Measurements from ENCODE around the gene TOP3B.

Gene TOP3B, protein sequence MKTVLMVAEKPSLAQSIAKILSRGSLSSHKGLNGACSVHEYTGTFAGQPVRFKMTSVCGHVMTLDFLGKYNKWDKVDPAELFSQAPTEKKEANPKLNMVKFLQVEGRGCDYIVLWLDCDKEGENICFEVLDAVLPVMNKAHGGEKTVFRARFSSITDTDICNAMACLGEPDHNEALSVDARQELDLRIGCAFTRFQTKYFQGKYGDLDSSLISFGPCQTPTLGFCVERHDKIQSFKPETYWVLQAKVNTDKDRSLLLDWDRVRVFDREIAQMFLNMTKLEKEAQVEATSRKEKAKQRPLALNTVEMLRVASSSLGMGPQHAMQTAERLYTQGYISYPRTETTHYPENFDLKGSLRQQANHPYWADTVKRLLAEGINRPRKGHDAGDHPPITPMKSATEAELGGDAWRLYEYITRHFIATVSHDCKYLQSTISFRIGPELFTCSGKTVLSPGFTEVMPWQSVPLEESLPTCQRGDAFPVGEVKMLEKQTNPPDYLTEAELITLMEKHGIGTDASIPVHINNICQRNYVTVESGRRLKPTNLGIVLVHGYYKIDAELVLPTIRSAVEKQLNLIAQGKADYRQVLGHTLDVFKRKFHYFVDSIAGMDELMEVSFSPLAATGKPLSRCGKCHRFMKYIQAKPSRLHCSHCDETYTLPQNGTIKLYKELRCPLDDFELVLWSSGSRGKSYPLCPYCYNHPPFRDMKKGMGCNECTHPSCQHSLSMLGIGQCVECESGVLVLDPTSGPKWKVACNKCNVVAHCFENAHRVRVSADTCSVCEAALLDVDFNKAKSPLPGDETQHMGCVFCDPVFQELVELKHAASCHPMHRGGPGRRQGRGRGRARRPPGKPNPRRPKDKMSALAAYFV

DNA sequence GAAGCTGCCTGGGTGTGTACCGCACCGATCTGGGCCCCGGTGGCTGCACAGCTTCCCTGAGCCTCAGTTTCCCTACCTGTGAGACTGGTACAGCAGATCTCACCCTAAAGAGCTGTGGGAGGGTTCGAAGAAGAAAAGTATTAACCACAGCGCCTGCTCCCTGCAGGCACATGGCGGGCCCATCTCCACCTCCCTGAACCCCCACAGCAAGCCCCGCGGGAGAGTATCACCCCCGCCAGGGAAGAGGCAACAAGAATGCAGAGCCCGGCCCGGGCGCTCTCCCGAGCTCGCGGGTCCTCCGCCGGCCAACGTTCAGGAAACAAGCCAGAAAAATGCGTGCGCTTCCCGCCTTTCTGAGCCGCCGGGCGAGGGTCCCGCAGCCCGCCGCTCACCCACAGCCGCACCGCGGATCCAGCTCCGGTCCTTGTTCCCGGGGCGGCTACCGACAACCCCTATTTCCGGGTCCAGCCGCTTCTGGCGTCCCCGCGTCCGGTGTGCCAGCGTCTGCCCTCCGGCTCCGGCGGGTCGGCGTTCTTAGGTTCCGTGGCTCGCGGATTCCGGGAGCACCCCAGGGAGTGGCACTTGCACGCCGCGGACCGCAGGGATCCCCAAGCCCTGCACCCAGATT is at the start of gene TOP3B:
TOP3B (minus strand) TSS at position 450 of the 628 bp plus-strand sequence. CDS start 7,078 bp downstream, outside the sequence.
- DNase-seq = peak; percentile 28

DNA sequence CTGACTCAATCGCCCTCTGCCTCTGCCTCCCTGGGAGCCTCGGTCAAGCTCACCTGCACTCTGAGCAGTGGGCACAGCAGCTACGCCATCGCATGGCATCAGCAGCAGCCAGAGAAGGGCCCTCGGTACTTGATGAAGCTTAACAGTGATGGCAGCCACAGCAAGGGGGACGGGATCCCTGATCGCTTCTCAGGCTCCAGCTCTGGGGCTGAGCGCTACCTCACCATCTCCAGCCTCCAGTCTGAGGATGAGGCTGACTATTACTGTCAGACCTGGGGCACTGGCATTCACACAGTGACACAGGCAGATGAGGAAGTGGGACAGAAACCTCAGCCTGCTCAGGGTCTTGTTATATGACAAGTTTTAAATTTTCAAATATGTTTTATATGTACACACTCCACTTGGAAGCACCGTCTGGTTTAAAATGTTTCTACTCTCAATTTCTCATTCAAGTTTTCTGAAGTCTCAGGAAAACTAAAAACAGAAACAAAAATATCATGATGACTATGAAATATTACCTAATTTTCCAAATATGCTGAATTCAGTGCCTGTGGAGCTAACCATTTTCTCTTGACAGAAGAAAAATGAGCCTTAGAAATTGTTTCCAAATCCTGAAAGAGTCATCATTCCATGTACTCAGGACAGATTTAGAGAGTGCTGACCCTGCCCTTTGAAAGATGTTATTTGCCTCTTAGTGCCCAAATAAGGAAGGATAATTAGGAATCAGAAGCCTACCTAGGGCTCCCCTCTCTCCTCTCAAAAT is 48.8 kb upstream of the TOP3B start:
- DNase-seq = no peak

DNA sequence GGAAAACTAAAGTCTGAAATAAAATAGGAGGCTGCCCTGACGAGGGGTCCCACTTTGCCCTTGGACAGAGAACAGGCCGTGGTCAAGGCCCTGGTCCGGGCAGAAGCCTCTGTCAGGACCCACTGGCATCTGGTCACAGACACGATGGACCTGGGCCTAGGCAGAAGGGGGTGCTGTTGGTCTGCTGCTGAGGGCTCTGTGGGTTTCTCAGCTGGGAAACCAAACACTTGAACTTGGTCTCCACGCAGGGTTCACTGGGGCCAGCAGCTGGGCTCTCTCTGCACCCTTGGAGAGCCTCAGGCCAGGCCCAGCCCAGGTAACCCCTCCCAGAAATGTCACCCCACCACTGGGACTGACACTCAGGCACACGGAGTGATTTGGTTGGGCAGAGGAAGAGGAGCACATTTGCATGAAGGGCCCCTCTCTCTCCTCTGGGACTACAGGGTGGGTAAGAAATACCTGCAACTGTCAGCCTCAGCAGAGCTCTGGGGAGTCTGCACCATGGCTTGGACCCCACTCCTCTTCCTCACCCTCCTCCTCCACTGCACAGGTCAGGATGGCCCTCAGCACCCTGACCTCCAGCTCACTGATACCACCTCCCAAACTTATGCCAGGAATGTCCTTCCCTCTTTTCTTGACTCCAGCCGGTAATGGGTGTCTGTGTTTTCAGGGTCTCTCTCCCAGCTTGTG is 48.1 kb upstream of the TOP3B start:
- DNase-seq = no peak

DNA sequence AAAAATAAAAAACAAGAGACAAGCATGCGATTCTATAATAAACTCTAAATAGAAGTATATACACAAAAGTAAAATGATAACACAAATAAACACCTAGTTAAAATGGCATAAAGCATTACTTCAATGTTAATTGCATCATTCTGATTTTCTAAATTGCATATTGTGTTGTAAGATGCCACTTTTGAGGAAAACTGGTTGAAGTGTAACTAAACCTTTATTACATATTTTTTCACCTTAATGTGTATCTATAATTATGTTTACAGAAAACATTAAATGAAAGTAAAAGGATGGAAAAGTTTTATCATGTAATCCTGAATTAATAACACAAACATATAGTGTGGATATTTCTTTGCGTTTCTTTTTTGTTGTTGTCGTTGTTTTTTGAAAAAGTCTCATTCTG is 45.4 kb upstream of the TOP3B start:
- DNase-seq = no peak

DNA sequence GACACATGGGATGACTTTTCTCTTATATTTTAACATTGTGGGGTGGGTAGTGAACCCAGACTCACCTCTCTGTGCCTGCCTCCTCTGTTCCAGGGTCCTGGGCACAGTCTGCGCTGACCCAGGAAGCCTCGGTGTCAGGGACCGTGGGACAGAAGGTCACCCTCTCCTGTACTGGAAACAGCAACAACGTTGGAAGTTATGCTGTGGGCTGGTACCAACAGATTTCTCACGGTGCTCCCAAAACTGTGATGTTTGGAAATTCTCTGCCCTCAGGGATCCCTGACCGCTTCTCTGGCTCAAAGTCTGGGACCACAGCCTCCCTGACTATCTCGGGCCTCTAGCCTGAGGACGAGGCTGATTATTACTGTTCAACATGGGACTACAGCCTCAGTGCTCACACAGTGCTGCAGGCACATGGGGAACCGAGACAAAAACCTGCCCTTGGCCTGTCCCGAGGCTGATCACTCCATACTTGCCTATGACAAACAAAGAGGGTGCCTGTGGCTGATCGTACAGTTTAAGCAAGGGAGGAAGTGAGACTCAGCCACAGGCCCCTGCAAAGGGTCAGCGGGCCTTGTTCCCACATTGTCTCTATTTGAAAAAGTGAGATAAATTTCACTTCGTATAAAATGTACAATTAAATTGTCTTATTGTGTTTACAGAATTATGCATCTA is 43.7 kb upstream of the TOP3B start:
- no peak for DNase-seq

DNA sequence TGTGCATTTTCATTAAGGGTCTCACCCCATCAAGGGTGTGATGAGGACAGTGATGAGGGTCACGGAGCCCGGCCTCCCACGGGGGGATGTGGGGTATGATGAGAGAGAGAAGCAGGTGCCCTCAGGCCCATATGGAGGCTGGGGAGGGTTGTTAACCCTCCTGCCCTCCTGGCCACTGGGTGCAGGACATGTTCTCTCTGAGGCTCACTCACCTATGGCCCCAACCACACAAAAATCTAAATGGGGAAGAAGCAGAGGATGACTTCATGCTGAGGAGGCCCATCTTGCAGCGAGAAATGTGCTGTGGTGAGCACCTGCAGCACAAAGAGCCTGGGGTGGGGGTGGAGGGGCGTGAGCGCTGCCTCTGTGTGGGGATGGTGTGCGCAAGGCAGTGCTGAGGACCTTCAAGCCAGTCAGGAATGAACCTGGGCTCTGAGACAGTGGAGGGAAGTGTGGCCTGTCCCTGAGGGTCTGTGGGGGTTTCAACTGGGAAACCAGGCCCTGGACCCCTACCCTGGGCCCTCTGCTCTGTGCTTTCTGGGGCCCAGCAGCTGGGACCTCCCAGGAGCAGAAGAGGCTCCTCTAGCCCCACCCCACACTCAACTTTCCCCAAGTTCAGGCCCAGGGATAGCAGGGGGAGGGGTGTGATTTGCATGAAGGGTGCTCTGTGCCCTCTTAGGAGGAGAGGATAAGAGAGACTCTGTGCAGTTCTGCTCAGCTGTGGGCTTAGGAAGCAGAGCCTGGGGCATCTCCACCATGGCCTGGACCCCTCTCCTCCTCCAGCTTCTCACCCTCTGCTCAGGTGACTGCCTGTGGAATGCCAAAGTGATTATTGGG is 43.0 kb upstream of the TOP3B start:
- no peak for DNase-seq

DNA sequence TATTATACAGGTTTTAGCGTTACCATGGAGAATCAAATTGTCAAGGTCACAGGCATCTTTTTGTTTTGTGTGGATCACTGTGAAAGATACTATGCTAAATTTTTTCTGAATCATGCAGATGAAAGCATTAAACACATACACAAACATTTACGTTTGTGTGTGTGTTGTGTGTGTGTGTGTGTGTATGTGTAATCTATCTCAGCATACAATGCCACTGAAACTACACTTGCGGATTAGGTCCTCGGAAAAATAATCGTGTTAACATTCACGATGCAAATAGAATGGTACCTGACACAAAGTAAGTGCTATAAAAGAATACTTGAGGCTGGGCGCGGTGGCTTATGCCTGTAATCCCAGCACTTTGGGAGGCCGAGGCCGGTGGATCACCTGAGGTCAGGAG is 41.9 kb upstream of the TOP3B start:
- DNase-seq = no peak

DNA sequence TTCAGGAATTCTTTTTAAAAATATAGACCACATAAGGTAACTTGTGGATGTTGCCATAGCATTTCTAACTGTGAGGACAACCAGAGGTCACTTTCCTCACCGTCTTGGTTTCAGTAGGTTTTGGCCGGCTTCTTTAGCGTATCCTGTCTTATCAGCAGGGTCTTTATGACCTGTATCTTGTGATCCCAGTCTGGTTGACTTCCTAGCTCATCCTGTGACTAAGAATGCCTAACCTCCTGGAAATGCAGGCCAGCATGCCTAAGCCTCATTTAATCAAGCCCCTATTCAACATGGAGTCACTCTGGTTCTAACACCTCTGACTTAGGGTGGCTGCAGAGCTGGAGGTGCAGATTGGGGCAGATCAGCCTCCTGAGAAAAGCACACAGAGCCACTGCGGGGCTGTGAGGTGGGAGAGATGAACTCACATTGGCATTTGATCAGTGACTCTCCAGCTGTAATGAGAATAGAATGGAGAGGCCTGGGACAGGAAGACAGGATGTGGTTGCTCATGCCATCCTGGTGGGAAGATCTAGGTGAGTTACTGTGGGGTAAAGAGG is 41.1 kb upstream of the TOP3B start:
- DNase-seq = no peak

DNA sequence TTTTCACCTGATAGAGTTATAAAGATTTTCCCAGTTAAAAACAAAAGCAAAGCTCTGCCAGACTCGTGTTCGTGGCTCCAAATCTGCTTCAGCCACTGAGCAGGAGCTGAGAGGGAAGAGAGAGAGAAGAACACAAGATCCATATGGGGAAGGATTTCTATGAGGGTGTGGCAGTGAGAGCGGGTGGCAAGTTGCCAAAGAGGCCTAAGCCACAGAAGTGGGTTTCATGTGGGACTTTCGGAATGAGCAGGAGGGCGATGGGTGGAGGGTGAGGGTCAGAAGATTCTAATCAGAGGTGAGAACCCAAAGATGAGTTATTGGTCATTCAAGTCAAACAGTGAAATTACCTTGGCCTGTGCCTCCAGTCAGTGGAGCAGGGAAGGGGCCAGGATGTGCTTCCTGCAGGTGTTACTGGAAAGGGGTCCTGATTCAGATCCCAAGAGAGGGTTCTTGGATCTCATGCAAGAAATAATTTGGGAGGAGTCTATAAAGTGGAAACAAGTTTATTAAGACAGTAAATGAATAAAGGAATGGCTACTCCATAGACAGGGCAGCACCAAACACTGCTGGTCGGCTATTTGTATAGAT is 40.5 kb upstream of the TOP3B start:
- no peak for DNase-seq

DNA sequence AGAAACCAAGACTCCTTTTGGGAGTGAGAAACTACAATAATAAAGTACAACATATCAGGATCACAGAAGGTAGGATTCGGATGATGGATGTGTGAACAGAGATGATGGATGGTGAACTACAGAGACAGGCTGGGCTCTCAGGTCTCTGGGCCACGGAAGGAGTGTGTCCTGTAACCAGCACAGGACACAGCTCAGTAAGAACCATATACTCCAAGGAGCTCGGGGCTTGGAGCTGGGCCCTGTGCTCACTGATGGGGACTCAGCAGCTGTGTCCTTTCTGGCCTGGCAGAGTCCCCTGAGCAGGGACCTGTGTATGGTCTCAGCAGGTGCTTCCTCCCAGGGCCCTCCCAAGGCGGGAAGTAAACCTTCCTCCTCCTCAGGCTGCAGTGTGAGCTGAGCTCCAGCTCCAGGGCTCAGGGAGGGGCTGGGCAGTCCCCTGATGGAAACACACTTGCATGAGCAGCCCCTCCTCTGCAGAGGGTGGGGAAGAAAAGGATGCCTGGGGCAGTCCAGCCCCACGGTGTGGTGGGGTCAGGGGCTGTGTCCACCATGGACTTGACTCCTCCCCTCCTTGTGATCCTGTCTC is 39.8 kb upstream of the TOP3B start:
- DNase-seq = no peak

DNA sequence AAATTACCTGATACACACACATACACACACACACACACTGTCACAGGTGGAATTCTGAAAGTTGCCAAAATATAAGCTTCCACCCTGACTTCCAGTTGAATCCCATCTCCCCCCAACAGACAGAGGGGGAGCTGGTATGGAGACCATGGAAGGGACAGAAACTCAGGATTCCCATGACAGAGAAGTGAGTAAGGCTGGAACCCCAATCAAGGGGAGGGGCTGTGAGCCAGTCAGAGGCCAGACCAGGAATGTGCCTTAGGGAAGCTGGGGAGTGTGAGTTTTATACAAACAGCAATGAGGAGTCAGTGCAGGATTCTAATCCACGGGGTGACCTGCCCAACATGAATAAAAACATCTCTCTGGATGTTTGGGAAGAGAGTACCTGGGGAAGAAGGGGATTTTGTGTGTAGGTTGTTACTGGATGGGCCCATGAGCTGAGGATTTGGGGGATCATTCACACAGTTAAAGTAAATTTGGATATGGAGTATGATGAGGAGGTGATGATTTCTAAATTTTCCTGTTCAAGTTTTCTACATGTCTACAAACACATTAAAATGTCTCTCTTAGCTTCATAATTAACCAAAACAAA is 38.7 kb upstream of the TOP3B start:
- DNase-seq = no peak

DNA sequence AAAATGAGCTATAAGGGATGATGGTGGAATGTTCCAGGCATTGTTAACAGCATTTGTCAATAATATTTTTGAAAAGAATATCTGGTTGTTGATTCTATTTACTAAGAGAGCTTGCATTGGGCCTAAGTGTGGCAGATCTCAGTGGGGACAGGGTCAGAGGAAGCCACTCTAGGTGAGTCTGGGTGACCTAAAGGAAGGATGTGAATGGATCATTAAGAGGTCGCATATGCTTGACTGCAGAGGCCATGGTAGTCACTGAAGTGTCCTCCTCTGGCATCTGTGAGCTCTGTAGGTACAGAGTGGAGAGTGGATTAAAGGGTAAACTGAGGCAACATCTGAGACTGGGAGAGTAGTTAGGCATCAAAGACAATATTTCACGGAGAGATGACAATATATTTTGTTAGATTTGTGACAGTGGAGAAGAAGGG is 37.9 kb upstream of the TOP3B start:
- no peak for DNase-seq

DNA sequence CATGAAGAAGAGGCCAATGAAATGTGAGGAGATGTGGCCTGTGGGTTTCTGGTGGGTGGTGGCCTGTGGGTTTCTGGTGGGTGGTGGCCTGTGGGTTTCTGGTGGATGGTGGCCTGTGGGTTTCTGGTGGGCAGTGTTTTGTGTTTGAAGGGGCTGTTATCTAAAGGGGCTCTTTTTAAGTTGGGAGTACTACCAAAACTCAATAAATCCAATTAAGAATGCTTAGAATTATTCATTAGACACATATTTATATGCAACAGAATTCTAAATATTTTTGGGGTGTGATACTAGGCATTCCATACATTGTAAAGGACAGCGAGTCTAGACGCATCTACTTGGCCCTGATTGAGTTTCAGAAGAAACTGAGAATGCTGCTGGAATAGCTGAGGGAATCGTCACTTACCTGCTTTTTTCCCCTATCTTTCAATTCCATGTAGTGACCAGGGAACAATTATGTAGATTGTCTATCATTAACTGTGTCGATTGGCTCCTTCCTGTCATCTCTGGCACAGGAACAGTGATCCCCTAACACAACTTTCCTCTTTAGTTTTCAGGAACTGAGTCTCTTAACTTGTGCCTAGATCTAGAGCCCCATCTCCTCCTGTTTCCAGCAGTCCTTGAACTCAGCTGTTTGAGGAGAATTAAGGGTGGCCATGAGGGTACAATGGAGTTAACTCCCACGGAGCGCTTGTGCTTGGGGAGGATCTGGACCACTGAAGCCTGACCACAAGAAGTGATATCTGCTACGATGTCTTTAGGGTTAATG is 37.3 kb upstream of the TOP3B start:
- no peak for DNase-seq

DNA sequence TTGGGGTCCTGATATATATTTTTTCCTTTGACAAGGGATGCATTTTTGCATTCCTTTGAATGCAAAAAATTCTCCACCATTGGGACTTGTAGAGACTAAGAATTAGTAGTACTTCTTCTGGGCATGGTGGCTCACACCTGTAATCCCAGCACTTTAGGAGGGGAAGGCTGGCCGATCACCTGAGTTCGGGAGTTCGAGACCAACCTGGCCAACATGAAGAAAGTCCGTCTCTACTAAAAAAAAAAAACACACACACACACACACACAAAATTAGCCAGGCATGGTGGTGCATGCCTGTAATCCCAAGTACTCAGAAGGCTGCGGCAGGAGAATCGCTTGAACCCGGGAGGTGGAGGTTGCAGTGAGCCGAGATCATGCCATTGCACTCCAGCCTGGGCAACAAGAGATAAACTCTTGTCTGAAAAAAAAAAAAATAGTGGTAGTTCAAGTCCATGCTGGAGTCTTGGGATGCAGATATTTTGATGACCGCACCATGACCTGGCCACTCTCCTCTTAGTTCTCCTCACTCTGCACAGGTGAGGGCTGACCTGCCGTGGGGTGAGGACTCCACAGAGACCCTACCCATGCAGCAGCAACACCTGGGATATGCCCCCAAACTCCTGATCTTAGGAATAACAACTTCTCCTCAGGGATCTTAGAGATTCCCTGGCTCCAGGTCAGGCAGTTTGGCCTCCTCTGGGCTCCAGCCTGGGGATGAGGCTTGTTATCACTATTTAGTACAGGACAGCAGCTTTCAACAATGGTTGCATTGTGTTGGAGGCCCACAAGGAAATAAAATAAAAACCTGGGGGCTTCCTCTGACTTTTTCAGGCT is 36.5 kb upstream of the TOP3B start:
- DNase-seq = no peak

DNA sequence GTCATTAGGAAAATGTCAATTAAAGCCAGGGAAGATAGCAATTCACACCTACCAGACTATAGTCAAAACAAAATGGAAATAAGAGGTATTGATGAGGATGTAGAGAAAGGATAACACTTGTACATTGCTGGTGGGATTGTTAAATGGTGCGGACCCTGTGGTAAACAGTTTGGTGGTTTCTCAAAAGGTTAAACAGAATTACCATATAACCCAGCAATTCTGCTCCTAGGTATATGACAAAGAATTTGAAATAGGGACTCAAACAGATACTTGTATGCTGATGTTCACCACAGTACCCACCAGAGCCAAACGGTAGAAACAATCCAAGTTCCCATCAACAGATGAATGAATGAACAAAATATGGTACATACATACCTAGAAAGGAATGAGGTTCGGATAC is 33.0 kb upstream of the TOP3B start:
- DNase-seq = no peak

DNA sequence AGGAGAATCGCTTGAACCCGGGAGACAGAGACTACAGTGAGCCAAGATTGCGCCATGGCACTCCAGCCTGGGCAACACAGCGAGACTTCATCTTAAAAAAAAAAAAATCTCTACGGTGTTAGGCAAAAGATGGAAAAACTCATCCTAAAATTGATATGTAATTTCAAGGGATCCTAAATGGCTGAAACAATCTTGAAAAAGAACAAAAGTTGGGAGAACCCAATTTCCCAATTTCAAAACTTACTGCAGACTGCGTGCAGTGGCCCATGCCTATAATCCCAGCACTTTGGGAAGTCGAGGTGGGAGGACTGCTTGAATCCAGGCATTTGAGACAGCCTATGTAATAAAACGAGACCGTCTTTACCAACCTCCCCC is 31.7 kb upstream of the TOP3B start:
- DNase-seq = no peak

DNA sequence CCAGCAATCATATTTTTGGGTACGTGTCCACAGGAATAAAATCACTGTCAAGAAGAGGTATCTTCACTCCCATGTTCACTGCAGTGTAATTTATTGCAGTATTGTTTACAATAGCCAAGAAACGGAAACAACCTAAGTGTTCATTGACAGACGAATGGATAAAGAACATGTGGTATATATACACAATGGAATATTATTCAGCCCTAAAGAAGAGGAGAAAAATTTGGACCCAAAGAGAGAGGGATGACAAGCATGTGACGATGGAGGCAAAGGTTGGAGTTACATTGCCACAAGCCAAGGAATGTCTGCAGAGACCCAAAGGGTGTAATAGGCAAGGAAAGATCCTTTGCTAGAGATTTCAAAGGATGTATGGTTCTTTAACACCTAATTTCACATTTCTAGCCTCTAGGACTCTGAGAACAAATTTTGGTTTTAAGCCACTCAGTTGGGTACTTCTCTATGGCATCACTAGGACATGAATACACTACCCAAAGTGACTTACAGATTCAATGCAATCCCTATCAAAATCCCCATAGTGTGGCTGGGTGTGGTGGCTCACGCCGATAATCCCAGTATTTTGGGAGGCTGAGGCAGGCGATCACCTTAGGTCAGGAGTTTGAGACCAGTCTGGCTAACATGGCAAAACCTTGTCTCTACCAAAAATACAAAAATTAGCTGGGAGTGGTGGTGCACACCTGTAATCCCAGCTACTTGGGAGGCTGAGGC is 31.1 kb upstream of the TOP3B start:
- DNase-seq = no peak
